H9 (cell line): ENCODE data around the gene A1BG. TPM values are rescaled to one million over a fixed set of nuclear protein-coding genes. Genes with fewer than 3 reads are reported as not detected.

Experiments
- DNase-seq: peaks from one replicate; pipeline ENCODE4 v3.0.0-alpha.2; 2017
- H2AFZ ChIP-seq: one replicate; pipeline ENCODE4 v1.6.1; 2013; ENCODE audit warnings: mild to moderate bottlenecking, low read length, control low read depth, moderate library complexity
- H2AK5ac ChIP-seq: 2 replicates; pipeline ENCODE4 v1.6.1; 2013; ENCODE audit warnings: low read length, control low read depth, mixed read lengths; ENCODE audit not compliant: insufficient read length
- H2BK120ac ChIP-seq: one replicate; pipeline ENCODE4 v1.6.1; 2013; ENCODE audit warnings: low read depth, mild to moderate bottlenecking, low read length, control low read depth, inconsistent platforms; ENCODE audit not compliant: poor library complexity, severe bottlenecking
- H2BK12ac ChIP-seq: 2 replicates; pipeline ENCODE4 v1.6.1; 2013; ENCODE audit warnings: low read length, control low read depth, mixed read lengths, low read depth; ENCODE audit not compliant: insufficient read length
- H2BK15ac ChIP-seq: 2 replicates; pipeline ENCODE4 v1.6.1; 2013; ENCODE audit warnings: low read depth, low read length, control low read depth
- H2BK20ac ChIP-seq: one replicate; pipeline ENCODE4 v1.6.1; 2013; ENCODE audit warnings: low read depth, mild to moderate bottlenecking, low read length, control low read depth, inconsistent platforms; ENCODE audit not compliant: poor library complexity, severe bottlenecking
- H2BK5ac ChIP-seq: 2 replicates; pipeline ENCODE4 v1.6.1; 2013; ENCODE audit warnings: low read length, control low read depth, mixed read lengths; ENCODE audit not compliant: insufficient read length
- H3K14ac ChIP-seq: 2 replicates; pipeline ENCODE4 v1.6.1; 2013; ENCODE audit warnings: low read length, control low read depth; ENCODE audit not compliant: insufficient read depth
- H3K18ac ChIP-seq: 2 replicates; pipeline ENCODE4 v1.6.1; 2013; ENCODE audit warnings: low read depth, mild to moderate bottlenecking, mixed read lengths, low read length, control low read depth; ENCODE audit not compliant: insufficient read length
- H3K23ac ChIP-seq: 2 replicates; pipeline ENCODE4 v1.6.1; 2013; ENCODE audit warnings: low read length, control low read depth, mixed read lengths, low read depth; ENCODE audit not compliant: insufficient read length
- H3K23me2 ChIP-seq: 2 replicates; pipeline ENCODE4 v1.6.1; 2013; ENCODE audit warnings: low read depth, mild to moderate bottlenecking, mixed read lengths, low read length, control low read depth; ENCODE audit not compliant: insufficient read length, poor library complexity, severe bottlenecking
- H3K27ac ChIP-seq: 2 replicates; pipeline ENCODE4 v1.5.1; 2013; ENCODE audit warnings: low read length, control low read depth, mixed read lengths, low read depth; ENCODE audit not compliant: insufficient read length
- H3K27me3 ChIP-seq: 2 replicates; pipeline ENCODE4 v1.6.1; 2013; ENCODE audit warnings: low read length, control low read depth, inconsistent platforms; ENCODE audit not compliant: insufficient read depth
- H3K4ac ChIP-seq: 2 replicates; pipeline ENCODE4 v1.6.1; 2013; ENCODE audit warnings: low read depth, mild to moderate bottlenecking, control low read depth, inconsistent platforms, low read length, moderate library complexity
- H3K4me1 ChIP-seq: 2 replicates; pipeline ENCODE4 v1.6.1; 2013; ENCODE audit warnings: low read length, control low read depth, inconsistent platforms; ENCODE audit not compliant: insufficient read depth
- H3K4me2 ChIP-seq: 2 replicates; pipeline ENCODE4 v1.6.1; 2013; ENCODE audit warnings: low read length, control low read depth, mixed read lengths; ENCODE audit not compliant: insufficient read length, insufficient read depth
- H3K56ac ChIP-seq: 2 replicates; pipeline ENCODE4 v1.6.1; 2013; ENCODE audit warnings: low read depth, mild to moderate bottlenecking, mixed read lengths, low read length, control low read depth; ENCODE audit not compliant: insufficient read length
- H3K79me1 ChIP-seq: 2 replicates; pipeline ENCODE4 v1.6.1; 2013; ENCODE audit warnings: low read depth, mild to moderate bottlenecking, moderate library complexity, low read length, control low read depth, inconsistent platforms; ENCODE audit not compliant: insufficient read depth, poor library complexity, severe bottlenecking
- H3K79me2 ChIP-seq: 2 replicates; pipeline ENCODE4 v1.6.1; 2013; ENCODE audit warnings: low read length, control low read depth, inconsistent platforms; ENCODE audit not compliant: insufficient read depth
- H3K9ac ChIP-seq: 2 replicates; pipeline ENCODE4 v1.6.1; 2013; ENCODE audit warnings: low read length, control low read depth, mixed read lengths; ENCODE audit not compliant: insufficient read length; ENCODE audit errors: extremely low read depth
- H3K9me3 ChIP-seq: one replicate; pipeline ENCODE4 v1.6.1; 2013; ENCODE audit warnings: low read depth, low read length, inconsistent platforms; ENCODE audit not compliant: control insufficient read depth
- H3T11ph ChIP-seq: one replicate; pipeline ENCODE4 v1.6.1; 2013; ENCODE audit warnings: mild to moderate bottlenecking, low read length, control low read depth, inconsistent platforms
- H4K20me1 ChIP-seq: one replicate; pipeline ENCODE4 v1.6.1; 2013; ENCODE audit not compliant: control insufficient read depth, insufficient read length, insufficient read depth
- H4K5ac ChIP-seq: 2 replicates; pipeline ENCODE4 v1.6.1; 2013; ENCODE audit warnings: low read depth, mild to moderate bottlenecking, mixed read lengths, low read length, control low read depth; ENCODE audit not compliant: insufficient read length
- H4K8ac ChIP-seq: replicated peaks from 2 replicates; pipeline ENCODE4 v1.6.1; 2013; ENCODE audit warnings: low read length, control low read depth, mixed read lengths, low read depth; ENCODE audit not compliant: insufficient read length
- H4K91ac ChIP-seq: 2 replicates; pipeline ENCODE4 v1.6.1; 2013; ENCODE audit warnings: low read depth, mild to moderate bottlenecking, moderate library complexity, mixed read lengths, low read length, control low read depth; ENCODE audit not compliant: insufficient read length
- H3K27ac Mint-ChIP-seq, 3 experiments: 2 replicates in 2 of 3; 3 replicates in 1 of 3; pipeline ENCODE4 v1.8.0; 2020 to 2021; ENCODE audit warnings: mixed read lengths in 3 of 3, mild to moderate bottlenecking in 1 of 3, moderate library complexity in 1 of 3
- H3K27me3 Mint-ChIP-seq: 2 replicates; pipeline ENCODE4 v1.8.0; 2021; ENCODE audit warnings: low read depth, mild to moderate bottlenecking, moderate library complexity, mixed read lengths
- H3K36me3 Mint-ChIP-seq, 3 experiments: 2 replicates in 2 of 3; 3 replicates in 1 of 3; pipeline ENCODE4 v1.8.0; 2020 to 2021; ENCODE audit warnings: low read depth in 3 of 3, mixed read lengths in 3 of 3; ENCODE audit not compliant: insufficient read depth in 1 of 3
- H3K4me1 Mint-ChIP-seq, 2 experiments: 2 replicates each; pipeline ENCODE4 v1.8.0; 2020; ENCODE audit warnings: mixed read lengths in 2 of 2
- H3K4me3 Mint-ChIP-seq, 2 experiments: 2 replicates in 1 of 2; 3 replicates in 1 of 2; pipeline ENCODE4 v1.8.0; 2020 to 2021; ENCODE audit warnings: mild to moderate bottlenecking in 2 of 2, mixed read lengths in 2 of 2, moderate library complexity in 1 of 2
- H3K9me3 Mint-ChIP-seq, 2 experiments: 2 replicates in 1 of 2; 3 replicates in 1 of 2; pipeline ENCODE4 v1.8.0; 2020; ENCODE audit warnings: mild to moderate bottlenecking in 2 of 2, mixed read lengths in 2 of 2, moderate library complexity in 1 of 2
- WGBS: extraction: QIAGEN DNeasy Blood & Tissue Kit; methylation state at CpG from one replicate; pipeline ENCODE4 v1.1.7; 2013; ENCODE audit warnings: missing lambda C conversion rate, low lambda C conversion rate, mixed read lengths; ENCODE audit not compliant: insufficient read length; ENCODE audit errors: extremely low coverage; 5-methylcytosine and 5-hydroxymethylcytosine counted together
- total RNA-seq: library from RNA; stranded (reverse); gene quantifications from 2 replicates; pipeline ENCODE4 v1.2.1, GENCODE V29; 2021
- TF ChIP-seq, protein P1 (sequence below): fragments of 200-600 bp; sonication (generic); conservative IDR thresholded peaks from 3 replicates; pipeline ENCODE4 v1.8.0; 2021; ENCODE audit warnings: antibody characterized with exemption, mild to moderate bottlenecking

A1BG gene
- total RNA-seq, 1 experiment from 2014 or later = 17.4 TPM

DNA sequence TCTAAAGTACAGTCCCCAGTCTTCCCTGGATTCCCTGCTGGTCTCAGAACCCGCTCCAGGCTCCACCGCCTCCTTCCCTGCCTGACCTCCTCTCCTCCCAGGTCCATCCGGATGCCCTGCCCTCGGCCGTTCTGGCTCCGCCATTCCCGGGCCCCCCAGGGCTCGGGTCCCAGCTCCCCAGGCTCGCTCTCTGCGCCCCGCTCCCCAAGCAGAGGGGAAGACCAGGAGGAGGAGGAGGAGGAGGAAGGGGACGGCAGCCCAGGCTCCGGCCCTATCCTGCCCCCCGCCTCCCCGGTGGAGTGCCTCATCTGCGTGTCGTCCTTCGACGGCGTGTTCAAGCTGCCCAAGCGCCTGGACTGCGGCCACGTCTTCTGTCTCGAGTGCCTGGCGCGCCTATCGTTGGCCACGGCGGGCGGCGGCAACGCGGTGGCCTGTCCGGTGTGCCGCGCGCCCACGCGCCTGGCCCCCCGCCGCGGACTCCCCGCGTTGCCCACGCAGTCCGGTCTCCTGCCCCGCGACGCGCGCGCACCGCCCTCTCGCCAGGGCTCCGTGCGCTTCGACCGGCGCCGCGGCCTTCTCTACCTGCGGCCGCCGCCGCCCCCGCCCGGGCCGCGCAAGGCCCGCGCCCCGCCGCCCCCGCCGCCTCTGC, 42.8 kb upstream of the A1BG start:
- no peak overlapping the region for H3K9ac ChIP-seq
- no peaks in the 10 kb centered on the region for H3K9me3 ChIP-seq
- H2BK120ac ChIP-seq = no peak overlapping the region
- H3K4me1 ChIP-seq = no peaks in the 10 kb centered on the region
- no peak overlapping the region for H4K91ac ChIP-seq
- no peak overlapping the region for H2BK5ac ChIP-seq
- H3K56ac ChIP-seq = no peak overlapping the region
- H4K20me1 ChIP-seq = peaks cover 5% of the 10 kb centered on the region
- no peak overlapping the region for H2AK5ac ChIP-seq
- peak overlapping the region; percentile 30 for H3K4me2 ChIP-seq
- H4K5ac ChIP-seq = no peak overlapping the region
- H3K23ac ChIP-seq = no peak overlapping the region
- Mint-ChIP-seq H3K36me3 (peaks cover 30 to 40% (median 33%) of the 10 kb centered on the region in 3 experiments; a peak in 6 of 7 replicates), H3K27me3 (peaks cover 14% of the 10 kb centered on the region), H3K4me3 (peak overlapping the region; percentile 55 to 69), H3K27ac (peak overlapping the region in 2 of 3 experiments; percentile 79 to 85; a peak in 4 of 7 replicates), H3K9me3 (no peaks in the 10 kb centered on the region), H3K4me1 (peaks cover 10 to 16% of the 10 kb centered on the region in 2 experiments)
- no peak overlapping the region for H3T11ph ChIP-seq
- no peak overlapping the region for H4K8ac ChIP-seq
- H3K23me2 ChIP-seq = peaks cover 13% of the 10 kb centered on the region
- no peaks in the 10 kb centered on the region; the same call in 1 of the 2 replicates for H3K27me3 ChIP-seq
- peak; percentile 57 for DNase-seq
- H3K14ac ChIP-seq = no peak overlapping the region
- H2BK15ac ChIP-seq = no peak overlapping the region
- H2BK12ac ChIP-seq = no peak overlapping the region
- H2AFZ ChIP-seq = no peak overlapping the region
- H3K27ac ChIP-seq = no peak overlapping the region
- H3K4ac ChIP-seq = no peak overlapping the region
- no CpG with 5 or more reads among the region's 75 CpGs for WGBS
- TF ChIP-seq, protein P1, sequence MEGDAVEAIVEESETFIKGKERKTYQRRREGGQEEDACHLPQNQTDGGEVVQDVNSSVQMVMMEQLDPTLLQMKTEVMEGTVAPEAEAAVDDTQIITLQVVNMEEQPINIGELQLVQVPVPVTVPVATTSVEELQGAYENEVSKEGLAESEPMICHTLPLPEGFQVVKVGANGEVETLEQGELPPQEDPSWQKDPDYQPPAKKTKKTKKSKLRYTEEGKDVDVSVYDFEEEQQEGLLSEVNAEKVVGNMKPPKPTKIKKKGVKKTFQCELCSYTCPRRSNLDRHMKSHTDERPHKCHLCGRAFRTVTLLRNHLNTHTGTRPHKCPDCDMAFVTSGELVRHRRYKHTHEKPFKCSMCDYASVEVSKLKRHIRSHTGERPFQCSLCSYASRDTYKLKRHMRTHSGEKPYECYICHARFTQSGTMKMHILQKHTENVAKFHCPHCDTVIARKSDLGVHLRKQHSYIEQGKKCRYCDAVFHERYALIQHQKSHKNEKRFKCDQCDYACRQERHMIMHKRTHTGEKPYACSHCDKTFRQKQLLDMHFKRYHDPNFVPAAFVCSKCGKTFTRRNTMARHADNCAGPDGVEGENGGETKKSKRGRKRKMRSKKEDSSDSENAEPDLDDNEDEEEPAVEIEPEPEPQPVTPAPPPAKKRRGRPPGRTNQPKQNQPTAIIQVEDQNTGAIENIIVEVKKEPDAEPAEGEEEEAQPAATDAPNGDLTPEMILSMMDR = no peak
- no peak overlapping the region for H2BK20ac ChIP-seq
- H3K79me2 ChIP-seq = no peaks in the 10 kb centered on the region
- H3K18ac ChIP-seq = peak overlapping the region; percentile 22
- H3K79me1 ChIP-seq = peaks cover 3% of the 10 kb centered on the region
